NCI-H1417 (cell line): ENCODE measurements around the gene GPBP1.

Experiments used
- DNase-seq, 3 experiments: peaks; one replicate each; lab custom pipeline; 2025; lab: John Stamatoyannopoulos, UW

The GPBP1 gene

DNA sequence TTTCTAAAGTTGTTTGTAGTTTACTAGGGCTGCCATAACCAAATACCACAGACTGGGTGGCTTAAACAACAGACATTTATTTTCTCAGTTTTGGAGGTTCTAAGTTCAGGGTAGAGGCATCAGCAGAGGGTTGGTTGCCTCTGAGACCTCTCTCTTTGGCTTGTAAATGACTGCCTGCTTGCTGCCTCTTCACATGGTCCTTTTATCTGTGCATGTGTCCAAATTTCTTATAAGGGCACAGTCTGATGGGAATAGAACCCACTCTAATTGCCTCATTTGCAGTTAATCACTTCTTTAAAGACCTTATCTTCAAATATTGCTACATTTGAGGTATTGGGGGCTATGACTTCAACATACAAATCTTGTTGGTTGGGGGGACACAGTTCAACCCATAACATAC is 36.8 kb downstream of the GPBP1 start:
- no peak for DNase-seq

DNA sequence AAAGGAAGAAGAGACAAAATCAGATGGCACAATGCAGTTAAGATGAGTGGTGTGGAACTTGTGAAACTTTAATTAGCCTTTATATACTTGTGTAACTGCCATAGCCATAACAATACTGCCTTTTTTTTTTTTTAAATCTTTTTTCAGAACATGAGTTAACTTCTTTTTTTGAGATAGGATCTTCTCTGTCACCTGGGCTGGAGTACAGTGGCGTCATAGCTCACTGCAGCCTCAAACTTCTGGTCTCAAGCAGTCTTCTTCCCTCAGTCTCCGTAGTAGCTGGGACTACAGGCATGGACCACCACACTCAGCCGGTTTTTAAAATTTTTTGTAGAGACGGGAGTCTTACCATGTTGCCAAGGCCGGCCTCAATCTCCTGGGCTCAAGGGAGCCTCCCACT is 37.2 kb downstream of the GPBP1 start:
- DNase-seq = no peak

DNA sequence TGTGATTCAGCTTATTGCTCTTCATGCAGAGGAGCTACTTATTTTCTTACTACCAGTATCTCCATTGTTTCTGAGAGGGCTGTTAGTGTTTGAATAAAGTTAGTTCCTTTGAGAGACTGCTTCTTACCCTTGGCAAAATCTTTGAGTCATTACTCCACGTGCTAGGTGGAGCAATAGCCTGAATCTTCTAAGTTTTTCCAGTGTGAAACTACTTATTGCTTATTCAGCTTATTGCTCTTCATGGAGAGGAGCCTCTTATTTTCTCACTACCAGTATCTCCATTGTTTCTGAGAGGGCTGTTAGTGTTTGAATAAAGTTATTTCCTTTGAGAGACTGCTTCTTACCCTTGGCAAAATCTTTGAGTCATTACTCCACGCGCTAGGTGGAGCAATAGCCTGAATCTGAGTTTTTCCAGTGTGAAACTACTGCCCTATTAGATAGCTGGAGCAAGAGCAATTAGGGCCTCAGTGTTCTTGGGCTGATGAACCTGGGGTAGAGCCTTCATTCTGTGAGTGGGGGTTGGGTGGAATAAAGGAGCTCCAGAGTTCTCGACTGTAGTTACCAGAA is 41.9 kb downstream of the GPBP1 start:
- DNase-seq = no peak

DNA sequence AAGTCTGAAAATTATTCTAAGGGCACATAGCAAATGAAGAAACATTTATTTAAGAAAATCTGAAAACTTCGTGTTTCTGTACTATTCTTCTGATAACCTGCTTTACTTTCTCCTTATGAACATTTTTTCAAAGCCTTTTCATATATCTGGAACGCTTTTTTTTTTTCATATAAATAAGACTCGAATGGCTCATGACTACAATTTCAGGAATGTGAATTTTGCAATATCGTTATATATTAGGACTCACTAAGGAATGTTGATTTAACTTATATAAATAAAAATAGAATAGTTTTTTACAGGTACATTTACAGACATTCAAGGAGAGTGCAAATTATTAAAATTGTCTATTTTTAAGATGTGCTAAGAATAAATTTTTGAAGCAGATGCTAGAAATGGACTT is 42.9 kb downstream of the GPBP1 start:
- DNase-seq = no peak

DNA sequence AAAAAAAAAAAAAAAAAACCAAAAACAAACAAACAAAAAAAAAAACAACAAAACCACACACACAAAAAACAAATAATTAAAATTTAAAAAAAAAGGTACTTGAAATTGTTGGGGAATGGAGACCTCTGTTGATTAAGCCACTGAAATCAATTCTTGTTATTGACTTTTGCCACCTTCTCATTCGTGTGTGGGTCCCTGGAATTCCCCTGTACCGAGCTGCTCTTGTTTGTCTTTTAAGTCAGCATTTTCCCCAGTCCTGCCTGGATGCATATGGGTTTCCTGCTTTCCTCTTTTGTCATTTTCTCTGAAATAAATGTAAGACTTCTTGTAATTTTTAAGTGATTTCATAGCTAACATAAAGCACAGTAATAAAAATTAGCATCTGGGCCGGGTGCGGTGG is 45.5 kb downstream of the GPBP1 start:
- no peak for DNase-seq

DNA sequence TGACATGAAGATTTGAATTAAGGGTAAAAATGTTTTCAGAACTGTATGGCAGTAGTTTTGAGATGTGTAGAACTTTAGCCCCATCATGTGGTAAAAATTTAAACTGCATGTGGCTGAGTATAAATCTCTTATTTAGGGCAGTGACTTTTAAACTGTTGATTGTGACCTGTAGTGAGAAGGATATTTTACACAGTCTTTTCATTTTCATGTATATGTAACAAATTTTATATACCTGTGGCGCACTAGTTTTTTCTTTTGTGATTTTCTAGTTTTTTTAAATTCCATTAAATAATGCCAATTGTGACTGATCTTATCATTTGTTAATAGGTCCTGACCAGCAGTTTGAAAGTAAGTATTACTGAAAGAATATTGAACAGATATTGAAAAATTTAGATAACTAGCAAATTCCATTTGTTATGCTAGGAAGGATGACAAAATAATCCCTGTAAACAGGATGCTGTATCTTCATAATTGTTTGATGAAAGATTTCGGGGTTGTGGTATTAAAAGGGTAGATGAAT is 47.2 kb downstream of the GPBP1 start:
- peak; percentile 10 to 77 (median 66) for DNase-seq

DNA sequence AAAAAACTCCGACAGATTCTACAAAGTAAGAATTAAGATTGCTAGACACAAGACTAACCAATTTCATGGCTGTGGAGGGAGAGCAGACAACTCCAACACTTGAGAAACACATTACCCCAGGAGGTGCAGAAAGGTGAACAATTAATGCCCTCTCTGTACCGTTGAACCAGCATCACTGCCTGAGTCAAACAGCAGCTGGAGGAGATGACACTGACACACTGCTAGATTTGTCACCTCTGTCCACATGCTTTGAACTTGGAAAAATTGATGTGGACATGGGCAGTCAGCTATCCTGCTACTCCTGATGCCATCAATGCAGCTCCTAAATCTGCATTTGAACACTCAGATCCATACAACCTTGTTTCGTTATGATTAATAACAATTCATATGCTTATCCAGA is 51.7 kb downstream of the GPBP1 start:
- no peak for DNase-seq

DNA sequence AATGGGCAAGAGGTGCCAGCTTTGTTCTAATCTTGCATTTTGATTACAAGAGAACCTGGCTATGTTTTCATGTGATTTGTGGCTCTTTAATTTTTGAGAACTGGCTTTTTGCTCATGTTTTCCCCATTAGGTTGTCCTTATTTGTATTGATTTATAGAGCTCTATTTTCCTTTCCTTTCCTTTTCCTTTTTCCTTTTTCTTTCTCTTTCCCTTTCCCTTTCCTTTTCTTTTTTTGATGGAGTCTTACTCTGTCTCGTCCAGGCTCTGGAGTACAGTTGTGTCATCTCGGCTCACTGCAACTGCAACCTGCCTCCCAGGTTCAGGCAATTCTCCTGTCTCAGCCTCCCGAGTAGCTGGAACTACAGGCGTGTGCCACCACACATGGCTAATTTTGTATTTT is 55.5 kb downstream of the GPBP1 start:
- no peak for DNase-seq

DNA sequence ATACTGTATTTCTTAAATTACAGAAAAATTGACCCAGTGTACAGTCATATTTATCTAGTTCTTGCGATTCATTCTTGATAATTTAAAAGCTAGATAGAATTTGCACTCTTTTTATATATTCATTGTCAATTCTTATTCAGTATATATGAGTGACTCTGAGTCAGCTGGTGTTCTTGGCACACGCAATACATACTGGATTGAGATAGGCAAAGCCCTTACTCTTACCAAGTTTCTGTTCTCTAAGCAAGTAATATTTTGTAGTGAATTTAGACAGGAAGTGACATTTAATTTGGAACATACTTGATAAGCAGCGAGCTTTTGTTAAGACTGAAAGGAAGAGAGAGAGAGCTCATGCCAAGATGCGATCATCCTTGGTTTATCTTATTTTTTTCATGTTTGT is 57.7 kb downstream of the GPBP1 start:
- no peak for DNase-seq

DNA sequence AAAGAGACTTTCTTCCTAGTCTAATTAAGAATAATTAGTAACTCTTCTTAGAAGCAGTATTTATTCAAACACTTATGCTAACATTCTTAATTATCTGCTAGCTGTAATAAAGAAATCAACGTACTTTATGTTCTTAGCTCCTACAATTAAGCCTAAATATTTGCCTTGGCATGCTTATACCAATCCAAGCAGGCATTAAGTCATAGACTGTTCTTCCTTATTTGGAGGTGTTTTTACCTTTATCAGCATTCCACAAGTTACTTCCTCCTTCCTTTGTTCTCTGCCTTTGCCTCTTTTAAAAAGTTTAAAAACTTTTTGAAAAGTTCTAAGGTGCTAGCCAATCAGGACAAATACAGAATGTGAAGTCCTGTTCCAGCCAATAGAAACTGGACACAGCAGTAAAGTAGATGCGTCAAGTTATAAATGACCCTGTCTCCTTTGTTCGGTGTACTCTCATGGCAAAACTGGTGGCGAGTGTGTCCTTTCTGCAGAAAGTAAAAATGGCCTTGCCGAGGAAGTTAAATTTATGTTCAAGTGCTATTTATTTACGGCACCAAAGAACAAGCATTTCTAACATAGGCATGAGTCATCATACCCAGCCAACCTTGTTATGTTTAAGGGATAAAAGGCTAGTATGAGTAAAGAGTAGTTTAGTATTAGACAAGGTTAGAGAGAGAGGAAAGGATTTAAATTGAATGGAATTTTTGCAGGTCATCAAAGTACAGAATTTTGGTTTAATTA is 58.6 kb downstream of the GPBP1 start:
- DNase-seq = no peak

DNA sequence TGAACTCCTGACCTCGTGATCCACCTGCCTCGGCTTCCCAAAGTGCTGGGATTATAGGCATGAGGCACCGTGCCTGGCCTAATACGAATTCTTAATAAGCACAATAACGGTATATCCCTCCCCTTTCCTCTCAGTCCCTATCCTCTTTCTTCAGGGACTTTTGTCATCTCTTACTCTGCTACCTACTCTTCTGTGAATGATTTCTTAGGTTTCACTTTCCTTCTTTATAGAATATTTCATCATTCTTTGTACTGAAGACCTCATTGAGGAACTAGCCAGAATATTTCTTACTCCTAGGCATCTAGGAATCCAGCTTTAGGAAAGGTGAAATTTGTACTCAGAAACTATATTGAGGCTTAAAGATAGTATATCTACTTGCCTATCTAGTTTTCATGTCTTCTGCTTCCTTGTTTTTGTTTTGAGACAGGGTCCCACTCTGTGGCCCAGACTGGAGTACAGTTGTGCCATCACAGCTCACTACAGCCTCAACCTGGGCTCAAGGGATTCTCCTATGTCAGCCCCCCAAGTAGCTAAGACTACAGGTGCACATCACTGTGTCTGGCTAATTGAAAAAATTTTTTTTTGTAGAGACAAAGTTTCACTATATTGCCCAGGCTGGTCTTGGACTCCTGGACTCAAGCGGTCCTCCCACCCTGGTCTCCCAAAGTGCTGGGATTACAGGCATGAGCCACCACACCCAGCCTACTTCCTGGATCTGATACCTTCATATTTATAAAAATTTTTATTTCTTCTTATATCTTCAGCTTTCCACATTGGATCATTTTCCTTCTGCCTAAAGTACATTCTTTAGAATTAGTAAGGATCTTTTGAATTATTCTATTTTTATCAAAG is 69.7 kb downstream of the GPBP1 start:
- DNase-seq = no peak

DNA sequence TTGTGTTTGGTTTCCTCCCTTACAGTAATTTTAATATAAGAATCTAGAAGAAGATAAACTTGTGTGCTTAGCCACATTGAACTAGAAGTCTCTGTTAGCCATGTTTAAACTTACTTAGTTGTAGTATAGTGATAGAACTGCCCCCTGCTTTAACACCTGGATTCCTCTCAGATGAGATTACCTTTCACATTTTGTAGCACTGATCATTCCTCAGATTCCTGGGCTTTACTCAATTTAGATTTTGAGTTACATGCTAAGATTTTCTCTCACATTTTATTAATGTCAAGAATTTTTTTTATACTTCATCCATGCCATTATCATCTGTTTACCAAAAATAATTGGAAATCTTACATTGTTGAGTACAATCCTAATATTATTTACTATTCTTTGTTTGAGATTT is 70.5 kb downstream of the GPBP1 start:
- no peak for DNase-seq

DNA sequence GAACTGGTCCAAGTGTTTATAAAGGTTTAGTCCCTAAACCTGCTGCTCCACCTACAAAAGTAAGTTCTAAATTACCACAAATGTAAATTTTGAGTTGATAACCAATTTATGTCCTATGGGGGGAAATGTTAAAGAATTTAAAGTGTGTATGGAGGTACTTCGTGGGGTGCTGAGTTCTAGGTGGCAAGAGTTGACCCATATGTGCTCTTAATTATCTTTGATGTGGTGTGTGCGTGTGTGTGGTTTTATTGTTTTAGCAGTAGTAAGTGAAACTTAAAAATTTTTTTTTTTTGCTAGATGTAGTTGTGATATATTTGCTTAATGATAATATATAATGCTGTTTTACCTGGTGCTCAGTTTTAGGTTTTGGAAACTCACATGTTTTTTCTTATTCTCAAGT is 72.6 kb downstream of the GPBP1 start:
- DNase-seq = no peak

DNA sequence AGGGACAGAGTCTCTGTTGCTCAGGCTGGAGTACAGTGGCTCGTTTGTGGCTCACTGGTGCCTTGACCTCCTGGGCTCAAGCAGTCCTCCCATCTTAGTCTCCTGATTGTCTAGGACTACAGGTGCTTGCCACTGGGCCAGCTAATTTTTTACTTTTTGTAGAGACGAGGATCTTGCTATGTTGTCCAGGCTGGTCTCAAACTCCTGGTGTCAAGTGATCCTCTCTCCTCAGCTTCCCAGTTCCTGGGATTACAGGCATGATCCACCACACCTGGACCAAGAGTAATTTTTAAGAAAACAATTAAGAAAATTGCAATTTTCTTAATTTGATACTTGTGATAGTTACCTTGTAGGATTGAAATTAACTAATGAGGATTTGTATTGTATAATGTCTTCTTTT is 73.9 kb downstream of the GPBP1 start:
- DNase-seq = no peak

DNA sequence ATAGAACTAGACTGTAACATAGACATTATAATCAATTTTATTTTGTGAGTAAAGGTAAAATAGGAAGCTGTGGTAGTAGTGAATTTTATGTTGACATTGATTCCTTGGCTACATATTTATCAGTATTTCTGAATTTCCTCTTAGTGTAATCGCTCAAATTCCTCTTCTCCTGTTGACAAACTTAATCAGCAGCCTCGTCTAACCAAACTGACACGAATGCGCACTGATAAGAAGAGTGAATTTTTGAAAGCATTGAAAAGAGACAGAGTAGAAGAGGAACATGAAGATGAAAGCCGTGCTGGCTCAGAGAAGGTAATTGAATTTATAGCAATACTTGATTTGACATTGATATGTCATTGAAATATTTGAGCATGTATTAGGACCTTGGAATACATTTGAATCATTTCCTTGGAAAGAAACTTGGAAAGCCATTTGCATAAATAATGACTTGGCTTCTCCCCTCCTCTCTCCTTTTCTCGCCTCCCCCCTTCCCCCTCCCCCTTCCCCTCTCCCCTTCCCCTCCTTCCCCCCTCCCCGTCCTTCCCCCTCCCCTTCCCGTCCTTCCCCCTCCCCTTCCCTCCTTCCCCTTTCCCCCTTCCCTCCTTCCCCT is 75.5 kb downstream of the GPBP1 start:
- no peak for DNase-seq

DNA sequence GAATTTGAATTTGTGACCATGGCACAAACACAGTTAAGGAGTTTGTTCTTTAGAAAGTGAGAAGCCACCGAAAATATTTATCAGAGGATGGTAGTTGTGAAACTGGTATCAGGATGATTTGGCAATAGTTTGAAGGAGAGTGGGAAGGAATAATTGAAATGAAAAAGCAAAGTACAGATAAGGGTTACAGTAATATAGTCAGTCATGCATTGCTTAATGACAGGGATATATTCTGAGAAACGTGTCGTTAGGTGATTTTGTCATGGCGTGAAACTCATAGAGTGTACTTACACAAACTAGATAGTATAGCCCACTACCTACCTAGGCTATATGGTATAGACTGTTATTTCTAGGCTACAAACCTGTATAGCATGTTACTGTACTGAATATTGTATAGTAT is 84.2 kb downstream of the GPBP1 start:
- DNase-seq = no peak

DNA sequence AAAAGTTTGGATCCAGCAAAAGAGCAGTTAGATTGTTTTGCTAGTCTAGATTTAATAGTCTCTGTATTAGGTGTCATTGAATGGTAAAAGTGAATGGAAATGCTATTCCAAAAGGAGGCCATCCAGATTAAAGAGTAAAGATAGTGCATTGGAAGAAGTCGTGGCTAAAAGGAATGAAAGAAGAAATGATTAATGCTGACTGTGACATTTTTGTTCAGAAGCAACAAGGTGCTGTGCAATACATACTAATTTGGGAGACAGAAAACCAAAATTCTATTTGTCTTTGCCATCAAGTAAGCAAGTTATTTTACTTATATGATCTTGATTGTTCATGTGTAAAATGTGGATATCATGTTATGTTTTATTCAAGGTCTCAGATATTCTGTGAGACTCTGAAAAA is 85.1 kb downstream of the GPBP1 start:
- no peak for DNase-seq

DNA sequence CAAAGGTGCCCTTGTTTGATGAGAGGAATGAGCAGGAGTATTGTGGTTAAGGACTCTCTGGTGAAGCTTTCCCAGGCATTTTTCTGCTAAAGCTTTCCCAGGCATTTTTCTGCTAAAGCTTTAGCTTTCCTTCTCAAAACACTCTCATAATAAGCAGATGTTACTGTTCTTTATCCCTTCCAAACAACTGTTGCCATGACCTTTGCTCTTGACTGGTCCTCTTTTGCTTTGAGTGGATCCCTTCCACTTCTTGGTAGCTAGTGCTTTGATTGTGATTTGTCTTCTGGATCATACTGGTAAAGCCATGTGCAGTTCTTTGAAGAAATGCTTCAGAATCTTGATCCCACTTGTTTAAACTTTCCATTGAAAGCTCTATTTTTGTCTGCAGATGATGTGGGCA is 85.8 kb downstream of the GPBP1 start:
- DNase-seq = no peak

DNA sequence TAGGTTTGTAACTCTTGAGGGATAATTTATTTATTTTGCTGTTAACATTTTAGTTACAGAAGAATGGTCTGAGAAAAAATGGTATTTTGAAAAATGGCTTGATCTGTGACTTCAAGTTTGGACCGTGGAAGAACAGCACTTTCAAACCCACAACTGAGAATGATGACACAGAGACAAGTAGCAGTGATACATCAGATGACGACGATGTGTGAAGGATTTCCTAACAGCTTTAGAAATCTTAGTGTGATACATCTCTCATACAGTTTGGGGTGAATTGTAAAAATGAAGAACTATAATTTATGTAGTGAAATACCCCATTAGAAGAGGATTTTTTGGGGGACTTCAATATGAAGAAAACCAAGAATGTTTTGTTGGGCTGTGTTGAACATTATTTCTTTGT is 88.7 kb downstream of the GPBP1 start:
- DNase-seq = no peak

DNA sequence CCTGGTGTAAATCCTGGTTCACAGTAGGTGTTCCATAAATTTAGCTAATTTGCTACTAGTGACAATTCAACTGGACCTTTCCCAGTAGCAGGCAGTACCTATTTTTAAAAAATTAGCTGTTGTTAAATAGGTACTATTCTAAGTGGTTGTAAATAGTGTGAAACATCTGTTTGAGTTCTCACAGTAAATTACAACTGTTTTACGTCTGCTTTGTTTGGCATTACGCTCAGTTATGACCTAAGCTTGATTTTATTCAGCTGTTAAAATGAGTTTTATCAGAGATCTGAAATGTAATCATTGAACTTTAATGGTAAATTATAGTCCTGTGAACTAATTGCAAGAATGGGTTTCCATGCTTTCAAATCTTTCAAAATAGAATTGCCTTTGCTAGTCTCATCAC is 93.9 kb downstream of the GPBP1 start:
- peak in 1 of 3 experiments; percentile 26 for DNase-seq

DNA sequence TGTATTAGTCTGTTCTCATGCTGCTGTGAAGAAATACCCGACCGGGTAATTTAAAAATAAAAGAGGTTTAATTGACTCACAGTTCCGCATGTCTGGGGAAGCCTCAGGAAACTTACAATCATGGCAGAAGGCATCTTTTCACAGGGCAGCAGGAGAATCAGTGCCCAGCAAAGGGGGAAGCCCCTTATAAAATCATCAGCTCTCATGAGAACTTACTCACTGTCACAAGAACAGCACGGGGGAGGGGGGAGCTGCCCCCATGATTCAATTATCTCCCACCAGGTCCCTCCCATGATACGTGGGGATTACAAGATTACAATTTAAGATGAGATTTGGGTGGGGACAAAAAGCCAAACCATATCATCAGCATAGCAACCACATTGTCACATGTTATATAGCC is 102.5 kb downstream of the GPBP1 start:
- DNase-seq = no peak

DNA sequence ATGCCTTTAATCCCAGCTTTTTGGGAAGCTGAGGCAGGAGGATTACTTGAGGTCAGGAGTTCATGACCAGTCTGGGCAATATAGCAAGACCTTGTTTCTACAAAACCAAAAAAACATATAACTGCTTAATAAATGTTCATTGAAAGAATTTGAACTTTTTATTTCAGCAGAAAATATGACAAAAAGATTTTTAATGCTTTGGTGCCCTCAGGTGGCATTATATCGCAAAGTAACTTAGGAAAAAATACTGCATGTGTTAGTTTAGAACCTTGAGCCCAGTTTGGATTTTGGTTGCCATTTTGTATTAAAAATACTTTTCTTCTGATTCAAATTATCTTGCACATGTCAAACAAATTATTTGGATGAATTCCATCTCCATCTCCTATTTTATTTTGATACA is 103.2 kb downstream of the GPBP1 start:
- peak in 1 of 3 experiments; percentile 10 for DNase-seq

DNA sequence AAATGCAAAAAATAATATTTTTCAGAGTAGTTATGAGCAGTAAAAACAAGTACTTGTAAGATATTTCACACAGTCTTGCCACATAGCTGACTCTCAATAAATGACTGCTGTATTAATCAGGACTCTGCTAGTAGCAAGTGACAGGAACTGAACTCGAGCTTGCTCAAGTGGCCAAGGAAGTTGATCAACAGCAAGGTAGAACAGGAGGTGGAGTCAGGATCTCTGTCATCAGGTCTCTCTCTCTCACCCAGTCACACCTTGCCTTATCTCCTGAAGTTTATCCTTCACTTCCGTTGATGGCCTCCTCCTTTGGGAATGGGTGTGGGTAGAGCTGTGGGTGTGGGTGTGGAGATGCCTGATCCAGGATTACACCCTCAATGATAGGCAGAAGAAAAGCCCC is 107.0 kb downstream of the GPBP1 start:
- DNase-seq = no peak
